Activated naive CD8-positive, alpha-beta T cell treated with anti-CD3 and anti-CD28 coated beads for 36 hours (primary cell): Measurements from ENCODE around the gene DLG1. TPM values are rescaled to one million over a fixed set of nuclear protein-coding genes. Genes with fewer than 3 reads are reported as not detected.

Experiments
- DNase-seq: peaks from one replicate; pipeline ENCODE4 v3.0.0; 2021
- H3K27ac Mint-ChIP-seq: one replicate; pipeline ENCODE4 v1.8.0; 2022; ENCODE audit warnings: mild to moderate bottlenecking, moderate library complexity, mixed read lengths
- H3K27me3 Mint-ChIP-seq: one replicate; pipeline ENCODE4 v1.8.0; 2022; ENCODE audit warnings: mild to moderate bottlenecking, mixed read lengths
- H3K36me3 Mint-ChIP-seq: one replicate; pipeline ENCODE4 v1.8.0; 2021; ENCODE audit warnings: mild to moderate bottlenecking, mixed read lengths
- H3K4me1 Mint-ChIP-seq: one replicate; pipeline ENCODE4 v1.8.0; 2021; ENCODE audit warnings: mixed read lengths
- H3K4me3 Mint-ChIP-seq: one replicate; pipeline ENCODE4 v1.8.0; 2022; ENCODE audit warnings: mild to moderate bottlenecking, moderate library complexity, mixed read lengths
- H3K9me3 Mint-ChIP-seq: one replicate; pipeline ENCODE4 v1.8.0; 2022; ENCODE audit warnings: mixed read lengths
- total RNA-seq, 2 experiments: library from RNA; stranded (reverse); gene quantifications; one replicate each; pipeline ENCODE4 v1.2.3, GENCODE V29; 2021

DLG1 gene
- total RNA-seq, 2 experiments from 2014 or later = 47.9 to 49.1 TPM

- Mint-ChIP-seq H3K9me3 (no peaks in the 10 kb centered on the region), H3K4me1 (peaks cover 18% of the 10 kb centered on the region), H3K27me3 (peaks cover 42% of the 10 kb centered on the region), H3K36me3 (peaks cover 1% of the 10 kb centered on the region), H3K27ac (no peak overlapping the region), H3K4me3 (no peak overlapping the region)
- no peak for DNase-seq
Observed at GRCh38 chr3:197302696-197303341, 4.4 kb upstream of the DLG1 start.

- no peak for DNase-seq
- H3K9me3 Mint-ChIP-seq = no peaks in the 10 kb centered on the region
- peaks cover 18% of the 10 kb centered on the region for H3K4me1 Mint-ChIP-seq
- H3K4me3 Mint-ChIP-seq = no peak overlapping the region
- peaks cover 1% of the 10 kb centered on the region for H3K36me3 Mint-ChIP-seq
- no peak overlapping the region for H3K27ac Mint-ChIP-seq
- peaks cover 42% of the 10 kb centered on the region for H3K27me3 Mint-ChIP-seq
Observed at GRCh38 chr3:197302033-197302432, 3.6 kb upstream of the DLG1 start.

GRCh38 chr3:197300361-197300760, 1.9 kb upstream of the DLG1 start:
- peaks cover 42% of the 10 kb centered on the region for H3K27me3 Mint-ChIP-seq
- H3K27ac Mint-ChIP-seq = no peak overlapping the region
- peaks cover 20% of the 10 kb centered on the region for H3K4me1 Mint-ChIP-seq
- H3K9me3 Mint-ChIP-seq = no peaks in the 10 kb centered on the region
- peaks cover 5% of the 10 kb centered on the region for H3K36me3 Mint-ChIP-seq
- no peak for DNase-seq
- no peak overlapping the region for H3K4me3 Mint-ChIP-seq

GRCh38 chr3:197298945-197299854, 788 bp upstream of the DLG1 start:
- peaks cover 22% of the 10 kb centered on the region for H3K4me1 Mint-ChIP-seq
- peak overlapping the region; percentile 70 for H3K27ac Mint-ChIP-seq

GRCh38 chr3:197297476-197298340, 704 bp downstream of the DLG1 start:
- DNase-seq = peak; percentile 94
- Mint-ChIP-seq H3K4me3 (peak overlapping the region; percentile 91), H3K27ac (peak overlapping the region; percentile 88), H3K27me3 (peaks cover 31% of the 10 kb centered on the region), H3K9me3 (no peaks in the 10 kb centered on the region), H3K36me3 (peaks cover 8% of the 10 kb centered on the region), H3K4me1 (peaks cover 29% of the 10 kb centered on the region)

More at GRCh38 chr3:197298945-197299854, 788 bp upstream of the DLG1 start:
- Mint-ChIP-seq H3K27me3 (peaks cover 42% of the 10 kb centered on the region), H3K4me3 (peak overlapping the region; percentile 89), H3K9me3 (no peaks in the 10 kb centered on the region), H3K36me3 (peaks cover 5% of the 10 kb centered on the region)
- peak; percentile 46 for DNase-seq

GRCh38 chr3:197297002-197297401, 1.4 kb downstream of the DLG1 start:
- peaks cover 12% of the 10 kb centered on the region for H3K36me3 Mint-ChIP-seq

GRCh38 chr3:197296545-197296944, 1.9 kb downstream of the DLG1 start:
- H3K36me3 Mint-ChIP-seq = peaks cover 17% of the 10 kb centered on the region
- H3K4me1 Mint-ChIP-seq = peaks cover 41% of the 10 kb centered on the region
- no peaks in the 10 kb centered on the region for H3K9me3 Mint-ChIP-seq
- peak overlapping the region; percentile 88 for H3K27ac Mint-ChIP-seq
- H3K4me3 Mint-ChIP-seq = peak overlapping the region; percentile 91
- no peak for DNase-seq
- H3K27me3 Mint-ChIP-seq = peaks cover 22% of the 10 kb centered on the region

More at GRCh38 chr3:197297002-197297401, 1.4 kb downstream of the DLG1 start:
- no peaks in the 10 kb centered on the region for H3K9me3 Mint-ChIP-seq
- peak overlapping the region; percentile 88 for H3K27ac Mint-ChIP-seq
- DNase-seq = no peak
- peaks cover 25% of the 10 kb centered on the region for H3K27me3 Mint-ChIP-seq
- H3K4me3 Mint-ChIP-seq = peak overlapping the region; percentile 91
- H3K4me1 Mint-ChIP-seq = peaks cover 36% of the 10 kb centered on the region

GRCh38 chr3:197295871-197296270, 2.5 kb downstream of the DLG1 start:
- no peaks in the 10 kb centered on the region for H3K9me3 Mint-ChIP-seq
- H3K27ac Mint-ChIP-seq = no peak overlapping the region
- DNase-seq = no peak
- peak overlapping the region; percentile 14 for H3K4me3 Mint-ChIP-seq
- peaks cover 15% of the 10 kb centered on the region for H3K27me3 Mint-ChIP-seq
- peaks cover 47% of the 10 kb centered on the region for H3K4me1 Mint-ChIP-seq
- peaks cover 21% of the 10 kb centered on the region for H3K36me3 Mint-ChIP-seq

GRCh38 chr3:197293605-197294237, 4.7 kb downstream of the DLG1 start:
- no peaks in the 10 kb centered on the region for H3K27me3 Mint-ChIP-seq
- no peak overlapping the region for H3K4me3 Mint-ChIP-seq
- peaks cover 46% of the 10 kb centered on the region for H3K4me1 Mint-ChIP-seq
- H3K9me3 Mint-ChIP-seq = no peaks in the 10 kb centered on the region
- no peak overlapping the region for H3K27ac Mint-ChIP-seq
- H3K36me3 Mint-ChIP-seq = peaks cover 26% of the 10 kb centered on the region
- DNase-seq = no peak

- Mint-ChIP-seq H3K36me3 (peaks cover 27% of the 10 kb centered on the region), H3K27ac (no peak overlapping the region), H3K4me1 (peaks cover 45% of the 10 kb centered on the region), H3K4me3 (no peak overlapping the region), H3K27me3 (no peaks in the 10 kb centered on the region), H3K9me3 (no peaks in the 10 kb centered on the region)
- DNase-seq = no peak
Observed at GRCh38 chr3:197292648-197293047, 5.8 kb downstream of the DLG1 start.

GRCh38 chr3:197292083-197292646, 6.2 kb downstream of the DLG1 start:
- Mint-ChIP-seq H3K4me1 (peaks cover 45% of the 10 kb centered on the region), H3K27ac (no peak overlapping the region), H3K27me3 (no peaks in the 10 kb centered on the region), H3K9me3 (no peaks in the 10 kb centered on the region), H3K4me3 (no peak overlapping the region), H3K36me3 (peaks cover 27% of the 10 kb centered on the region)
- no peak for DNase-seq

- Mint-ChIP-seq H3K9me3 (no peaks in the 10 kb centered on the region), H3K27ac (no peak overlapping the region), H3K4me1 (peaks cover 35% of the 10 kb centered on the region), H3K36me3 (peaks cover 36% of the 10 kb centered on the region), H3K27me3 (no peaks in the 10 kb centered on the region), H3K4me3 (no peak overlapping the region)
- no peak for DNase-seq
Observed at GRCh38 chr3:197289726-197290125, 8.7 kb downstream of the DLG1 start.

- Mint-ChIP-seq H3K27ac (no peak overlapping the region), H3K27me3 (no peaks in the 10 kb centered on the region), H3K4me3 (no peak overlapping the region), H3K9me3 (no peaks in the 10 kb centered on the region), H3K4me1 (peaks cover 21% of the 10 kb centered on the region), H3K36me3 (peaks cover 32% of the 10 kb centered on the region)
- DNase-seq = no peak
Observed at GRCh38 chr3:197286678-197287077, 11.7 kb downstream of the DLG1 start.

- no peaks in the 10 kb centered on the region for H3K9me3 Mint-ChIP-seq
Observed at GRCh38 chr3:197285557-197285956, 12.9 kb downstream of the DLG1 start.

More at GRCh38 chr3:197285557-197285956, 12.9 kb downstream of the DLG1 start:
- no peaks in the 10 kb centered on the region for H3K27me3 Mint-ChIP-seq
- DNase-seq = no peak
- peaks cover 35% of the 10 kb centered on the region for H3K36me3 Mint-ChIP-seq
- no peak overlapping the region for H3K4me3 Mint-ChIP-seq
- H3K4me1 Mint-ChIP-seq = peaks cover 13% of the 10 kb centered on the region
- H3K27ac Mint-ChIP-seq = no peak overlapping the region
